Measurements from ENCODE around the gene CTTNBP2.

- TF ChIP-seq, protein P1, sequence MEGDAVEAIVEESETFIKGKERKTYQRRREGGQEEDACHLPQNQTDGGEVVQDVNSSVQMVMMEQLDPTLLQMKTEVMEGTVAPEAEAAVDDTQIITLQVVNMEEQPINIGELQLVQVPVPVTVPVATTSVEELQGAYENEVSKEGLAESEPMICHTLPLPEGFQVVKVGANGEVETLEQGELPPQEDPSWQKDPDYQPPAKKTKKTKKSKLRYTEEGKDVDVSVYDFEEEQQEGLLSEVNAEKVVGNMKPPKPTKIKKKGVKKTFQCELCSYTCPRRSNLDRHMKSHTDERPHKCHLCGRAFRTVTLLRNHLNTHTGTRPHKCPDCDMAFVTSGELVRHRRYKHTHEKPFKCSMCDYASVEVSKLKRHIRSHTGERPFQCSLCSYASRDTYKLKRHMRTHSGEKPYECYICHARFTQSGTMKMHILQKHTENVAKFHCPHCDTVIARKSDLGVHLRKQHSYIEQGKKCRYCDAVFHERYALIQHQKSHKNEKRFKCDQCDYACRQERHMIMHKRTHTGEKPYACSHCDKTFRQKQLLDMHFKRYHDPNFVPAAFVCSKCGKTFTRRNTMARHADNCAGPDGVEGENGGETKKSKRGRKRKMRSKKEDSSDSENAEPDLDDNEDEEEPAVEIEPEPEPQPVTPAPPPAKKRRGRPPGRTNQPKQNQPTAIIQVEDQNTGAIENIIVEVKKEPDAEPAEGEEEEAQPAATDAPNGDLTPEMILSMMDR (IDR thresholded peaks at IDR 0.05; ENCODE audit: poor library complexity, severe bottlenecking), result no peak
- TF ChIP-seq POLR2AphosphoS5 (IDR thresholded peaks at IDR 0.05) (no peak), REST (IDR thresholded peaks at IDR 0.05; ENCODE audit: borderline replicate concordance) (no peak), MXI1 (conservative IDR thresholded peaks at IDR 0.05; ENCODE audit: poor library complexity, severe bottlenecking) (no peak), EZH2 (IDR thresholded peaks at IDR 0.05; ENCODE audit: borderline replicate concordance, insufficient read depth, low read length, poor library complexity, severe bottlenecking) (no peak), EP300 (conservative IDR thresholded peaks at IDR 0.05; ENCODE audit: poor library complexity, severe bottlenecking) (no peak), SMC3 (conservative IDR thresholded peaks at IDR 0.05; ENCODE audit: poor library complexity) (no peak)
These were observed 185.1 kb downstream of the CTTNBP2 start for GRCh38 chr7:117688126-117688525.
